HepG2 (cell line): Measurements from ENCODE around the gene PRKG1. TPM values are rescaled to one million over a fixed set of nuclear protein-coding genes. Genes with fewer than 3 reads are reported as not detected.

ENCODE experiments used
- ATAC-seq: fragments of 200-7000 bp; cut with Tn5 transposase; 3 replicates; pipeline ENCODE4 v1.9.1; 2020; ENCODE audit warnings: mild to moderate bottlenecking, moderate library complexity
- BruUV-seq: library from RNA; stranded (reverse); fragments of 400-500 nt; replicated peaks from 2 replicates; lab custom pipeline; 2021; lab: Mats Ljungman, UMichigan
- CTCF ChIA-PET: fragments of 300-600 bp; formaldehyde crosslinking; extraction: SDS; loops from one replicate; lab custom pipeline; 2021; ENCODE audit warnings: low total read pairs, inconsistent platforms, low intra/inter-chr PET ratio; lab: Yijun Ruan, JAX
- POLR2A ChIA-PET: fragments of 350-600 bp; sonication (Branson Sonifier 250); formaldehyde crosslinking; loops from one replicate; lab custom pipeline; 2020; ENCODE audit warnings: antibody characterized with exemption, inconsistent platforms; lab: Yijun Ruan, JAX
- DNase-seq: peaks from one replicate; pipeline ENCODE4 v3.0.0-alpha.2; 2015; ENCODE audit warnings: low spot score
- FAIRE-seq: peaks from 3 replicates; lab custom pipeline; 2011; peaks lifted over from hg19 to GRCh38; lab: Jason Lieb, UNC
- H2AFZ ChIP-seq: one replicate; pipeline ENCODE4 v1.6.1; 2011; ENCODE audit warnings: low read length, inconsistent platforms
- H3K27ac ChIP-seq: fragments of 300-600 bp; 3 replicates; pipeline ENCODE4 v1.8.0; 2011; ENCODE audit warnings: mixed run types, mild to moderate bottlenecking, mixed read lengths, low read length, inconsistent platforms; ENCODE audit not compliant: insufficient read depth; ENCODE audit errors: extremely low read length
- H3K27me3 ChIP-seq, 2 experiments: fragments of 200-600 bp in 1 of 2; 2 replicates in 1 of 2; 3 replicates in 1 of 2; pipeline versions ENCODE4 v1.6.0 to v1.8.0; 2011; ENCODE audit warnings: low read length in 2 of 2, mild to moderate bottlenecking in 2 of 2, moderate library complexity in 2 of 2, inconsistent platforms in 1 of 2; ENCODE audit not compliant: insufficient read depth in 2 of 2, control insufficient read depth in 1 of 2
- H3K36me3 ChIP-seq, 2 experiments: fragments of 200-600 bp in 1 of 2; replicated peaks in 1 of 2; 2 replicates in 1 of 2; 3 replicates in 1 of 2; pipeline versions ENCODE4 v1.5.1 to v1.8.0; 2011; ENCODE audit warnings: low read length in 2 of 2, inconsistent platforms in 1 of 2; ENCODE audit not compliant: insufficient read depth in 2 of 2, control insufficient read depth in 1 of 2
- H3K4me1 ChIP-seq: 2 replicates; pipeline ENCODE4 v1.5.1; 2012; ENCODE audit warnings: low read length, inconsistent platforms; ENCODE audit not compliant: insufficient read depth
- H3K4me2 ChIP-seq: 2 replicates; pipeline ENCODE4 v1.6.0; 2011; ENCODE audit warnings: low read depth, low read length, inconsistent platforms
- H3K4me3 ChIP-seq, 3 experiments: fragments of 200-600 bp in 1 of 3; sonication (generic), shearing (Covaris generic) in 1 of 3; replicated peaks in 1 of 3; 2 replicates each; pipeline ENCODE4 v1.5.1; 2011 to 2016; ENCODE audit warnings: low read length in 3 of 3, inconsistent platforms in 2 of 3, low read depth in 2 of 3, mild to moderate bottlenecking in 2 of 3, control low read depth in 1 of 3, mixed read lengths in 1 of 3; ENCODE audit not compliant: insufficient read depth in 1 of 3
- H3K79me2 ChIP-seq: one replicate; pipeline ENCODE4 v1.6.1; 2011; ENCODE audit warnings: low read length, inconsistent platforms; ENCODE audit not compliant: insufficient read depth
- H3K9ac ChIP-seq: 2 replicates; pipeline ENCODE4 v1.6.0; 2011; ENCODE audit warnings: mild to moderate bottlenecking, low read depth, low read length, inconsistent platforms; ENCODE audit not compliant: insufficient read depth
- H3K9me3 ChIP-seq: 2 replicates; pipeline ENCODE4 v1.5.1; 2012; ENCODE audit warnings: mild to moderate bottlenecking, low read length
- H4K20me1 ChIP-seq: 2 replicates; pipeline ENCODE4 v1.6.0; 2011; ENCODE audit warnings: inconsistent platforms, mild to moderate bottlenecking, low read length, moderate library complexity; ENCODE audit not compliant: insufficient read depth
- ATF6 ChIP-seq: sonication (generic); formaldehyde crosslinking; conservative IDR thresholded peaks from 2 replicates; pipeline ENCODE4 v1.4.0; 2020; ENCODE audit warnings: missing genetic modification reagents
- EEA1 ChIP-seq: sonication (generic); formaldehyde crosslinking; IDR thresholded peaks from 2 replicates; pipeline ENCODE4 v1.5.1; 2020; ENCODE audit warnings: mild to moderate bottlenecking, missing genetic modification reagents, borderline replicate concordance
- ERF ChIP-seq: IDR thresholded peaks from 2 replicates; pipeline ENCODE4 v1.6.1; 2018; ENCODE audit warnings: missing biosample characterization, missing genetic modification reagents
- NAIF1 ChIP-seq: sonication (generic); formaldehyde crosslinking; IDR thresholded peaks from 2 replicates; pipeline ENCODE4 v1.5.0; 2020; ENCODE audit warnings: mild to moderate bottlenecking, missing genetic modification reagents, borderline replicate concordance
- ONECUT2 ChIP-seq: sonication (generic); formaldehyde crosslinking; IDR thresholded peaks from 2 replicates; pipeline ENCODE4 v1.4.0; 2020; ENCODE audit warnings: missing genetic modification reagents
- PTBP1 ChIP-seq: fragments of 200-400 bp; formaldehyde crosslinking; IDR thresholded peaks from 2 replicates; pipeline ENCODE4 v1.6.1; 2018; ENCODE audit warnings: low read length, low read depth; ENCODE audit not compliant: poor library complexity, severe bottlenecking
- SSRP1 ChIP-seq: IDR thresholded peaks from 2 replicates; pipeline ENCODE4 v1.6.1; 2016; ENCODE audit warnings: control low read depth
- TAF15 ChIP-seq: fragments of 200-400 bp; formaldehyde crosslinking; IDR thresholded peaks from one replicate; pipeline ENCODE4 v1.6.1; 2018; ENCODE audit warnings: mild to moderate bottlenecking, low read depth, low read length; ENCODE audit not compliant: poor library complexity, severe bottlenecking
- THAP11 ChIP-seq: IDR thresholded peaks from 2 replicates; pipeline ENCODE4 v1.6.1; 2016; ENCODE audit warnings: missing biosample characterization, missing genetic modification reagents
- TRIM24 ChIP-seq: sonication (generic); formaldehyde crosslinking; IDR thresholded peaks from 2 replicates; pipeline ENCODE4 v1.8.0; 2022; ENCODE audit warnings: mild to moderate bottlenecking, missing genetic modification reagents
- ZNF205 ChIP-seq: IDR thresholded peaks from 2 replicates; pipeline ENCODE4 v1.6.1; 2018; ENCODE audit warnings: missing biosample characterization, missing genetic modification reagents
- ZNF30 ChIP-seq: sonication (generic); formaldehyde crosslinking; IDR thresholded peaks from 2 replicates; pipeline ENCODE4 v1.5.0; 2020; ENCODE audit warnings: mild to moderate bottlenecking, missing genetic modification reagents
- ZNF350 ChIP-seq: sonication (generic); formaldehyde crosslinking; IDR thresholded peaks from 2 replicates; pipeline ENCODE4 v1.4.0; 2020; ENCODE audit warnings: mild to moderate bottlenecking, low read depth, missing genetic modification reagents, borderline replicate concordance
- WGBS: methylation state at CpG from one replicate; pipeline ENCODE4 v1.1.6; 2017; ENCODE audit warnings: low lambda C conversion rate; 5-methylcytosine and 5-hydroxymethylcytosine counted together
- in situ Hi-C: cut with HindIII; loops from 2 replicates; pipeline ENCODE4 v1.10.0; 2017; ENCODE audit warnings: low pct_unique_long_range_greater_than_20kb; ENCODE audit not compliant: extremely low pct_ligation_motif_present
- intact Hi-C: fragments of 100-400 bp; cut with micrococcal nuclease; formaldehyde crosslinking; loops from one replicate; pipeline ENCODE4 v1.10.0; 2022; ENCODE audit not compliant: unreplicated experiment
- polyA plus RNA-seq, 8 experiments: library from polyadenylated mRNA; depleted of rRNA in 3 of 8; stranded (reverse) in 7 of 8; unstranded in 1 of 8; fragments of >200 nt; fragmentation: Illumina TruSeq in 4 of 8; extraction: Trizol in 4 of 8; gene quantifications; 2 replicates each; pipeline versions ENCODE4 v1.2.1 to v1.2.3, GENCODE V29; 2011 to 2016; ENCODE audit warnings: low read depth in 4 of 8, missing spikeins in 1 of 8, mixed read lengths in 1 of 8; ENCODE audit not compliant: insufficient read depth in 1 of 8
- total RNA-seq, 5 experiments: library from RNA; depleted of rRNA; stranded (reverse); fragments of >200 nt; fragmentation: Illumina TruSeq; extraction: Trizol; gene quantifications; 2 replicates each; pipeline ENCODE4 v1.2.3, GENCODE V29; 2016; ENCODE audit warnings: low read depth in 1 of 5

Gene PRKG1
- total and polyA plus RNA-seq, 2 of the 13 experiments (the other 11 are each of a cell fraction or from before 2014, with no cell fraction given): 0.01 TPM; not detected in 1

- Histone ChIP-seq H3K36me3 (no peaks in the 10 kb centered on the region), H3K27ac (no peak overlapping the region)
- no peak for FAIRE-seq
- TF ChIP-seq ZNF30 (CRISPR knock-in tag): no peak
- no peak for TF ChIP-seq ZNF205 (CRISPR knock-in tag)
- TF ChIP-seq ERF (CRISPR knock-in tag): no peak
- no peak for TF ChIP-seq THAP11 (CRISPR knock-in tag)
- TF ChIP-seq NAIF1 (CRISPR knock-in tag): no peak
- TF ChIP-seq ZNF350 (CRISPR knock-in tag): no peak
- TF ChIP-seq TRIM24 (CRISPR knock-in tag): no peak
- no peak for TF ChIP-seq EEA1 (CRISPR knock-in tag)
- no peak for TF ChIP-seq SSRP1 (CRISPR knock-in tag)
- TF ChIP-seq ATF6: no peak
- TF ChIP-seq PTBP1: no peak
- no peak for TF ChIP-seq ONECUT2 (CRISPR knock-in tag)
- TF ChIP-seq TAF15: no peak
- TF ChIP-seq, all 625 proteins: peak for 0
- Histone ChIP-seq H3K9me3 (no peaks in the 10 kb centered on the region), H2AFZ (no peak overlapping the region), H3K4me3 (no peak overlapping the region), H3K79me2 (no peaks in the 10 kb centered on the region), H3K9ac (no peak overlapping the region), H3K27me3 (no peaks in the 10 kb centered on the region), H3K4me2 (no peak overlapping the region), H3K4me1 (no peaks in the 10 kb centered on the region), H4K20me1 (no peaks in the 10 kb centered on the region)
- ChIA-PET POLR2A (no interaction called here), CTCF (no interaction called here)
- DNase-seq: no peak
- no TSS peak for BruUV-seq
- intact Hi-C loops (no loop called here), in situ Hi-C loops (no loop called here)
- 14% methylated on average over 8 of the region's 8 CpGs for WGBS
- ATAC-seq: no peak
These were observed 1053.9 kb downstream of the PRKG1 start for GRCh38 chr10:52128056-52128683.
